ENCODE results near the gene LIPI.
"Not testable (repeated sequence)": the region's sequence is repeated elsewhere in the genome, so short reads cannot be mapped to it uniquely, and the experiment has no call there.

LIPI gene

DNA sequence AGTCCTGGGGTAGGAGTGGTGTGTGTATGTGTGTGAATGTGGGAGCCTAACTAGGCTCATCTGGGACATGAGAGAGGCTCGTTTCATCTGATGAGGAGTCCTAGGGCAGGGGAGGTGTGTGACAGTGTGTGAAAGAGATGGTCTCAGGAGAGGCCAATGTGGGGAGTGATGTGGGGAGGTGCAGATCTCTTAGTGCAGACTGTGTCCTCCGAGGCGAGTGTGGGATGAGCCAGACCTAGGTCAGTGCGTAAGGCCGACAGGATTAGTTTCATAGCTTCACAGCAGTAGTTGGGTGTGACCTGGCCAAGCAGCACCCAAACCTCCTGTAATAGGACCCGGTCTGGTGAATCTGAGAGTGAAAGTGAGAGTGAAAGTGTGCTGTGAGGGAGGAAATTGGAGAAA lies 94.7 kb downstream of the LIPI start:
- no peak for DNase-seq

GRCh38 chr21:14115646-14116045 lies 95.1 kb downstream of the LIPI start:
- DNase-seq: no peak

- no peak for DNase-seq
Measured at GRCh38 chr21:14114251-14114650, 96.5 kb downstream of the LIPI start.

- not testable (repeated sequence) for DNase-seq
Measured at GRCh38 chr21:14104564-14104963, 106.2 kb downstream of the LIPI start.

DNA sequence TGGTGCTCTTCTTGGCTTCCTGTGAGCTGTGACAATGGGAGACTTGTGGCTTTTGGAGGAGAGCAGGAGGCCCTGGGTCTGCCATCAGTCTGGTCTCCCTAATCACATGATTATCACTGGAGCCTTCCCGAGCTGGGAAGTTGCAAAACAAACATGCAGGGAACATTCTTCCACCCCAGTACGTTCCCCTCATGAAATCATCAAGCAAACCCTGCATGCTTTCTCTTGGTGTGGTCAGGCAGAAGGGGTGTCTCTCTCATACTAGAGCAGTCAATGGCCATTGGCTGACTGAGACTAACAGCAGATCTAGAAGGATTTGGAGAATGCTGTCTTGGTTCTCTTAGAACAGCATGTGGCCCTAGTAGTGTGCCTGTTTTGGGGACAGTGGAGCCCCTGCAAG lies 111.2 kb downstream of the LIPI start:
- DNase-seq: no peak

GRCh38 chr21:14097881-14098499 lies 112.8 kb downstream of the LIPI start:
- no peak for DNase-seq

DNA sequence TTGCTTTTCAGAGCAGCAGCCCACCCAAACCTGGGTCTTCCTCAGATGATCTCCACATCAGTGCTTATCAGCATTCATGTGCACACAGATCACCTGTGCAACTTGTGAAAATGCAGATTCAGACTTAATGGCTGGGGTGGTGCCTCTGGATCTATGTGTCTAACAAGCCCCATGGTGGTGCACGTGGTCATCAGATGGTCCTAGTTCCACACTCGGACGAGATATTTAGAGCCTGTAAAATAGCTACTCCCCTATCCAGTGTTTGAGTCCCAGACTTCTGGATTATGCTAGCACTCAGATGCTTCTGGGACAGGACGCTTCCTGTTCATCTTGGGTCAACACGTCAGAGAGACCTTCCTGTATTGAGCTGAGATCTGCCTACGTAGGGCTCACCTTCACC lies 114.2 kb downstream of the LIPI start:
- DNase-seq: no peak

DNA sequence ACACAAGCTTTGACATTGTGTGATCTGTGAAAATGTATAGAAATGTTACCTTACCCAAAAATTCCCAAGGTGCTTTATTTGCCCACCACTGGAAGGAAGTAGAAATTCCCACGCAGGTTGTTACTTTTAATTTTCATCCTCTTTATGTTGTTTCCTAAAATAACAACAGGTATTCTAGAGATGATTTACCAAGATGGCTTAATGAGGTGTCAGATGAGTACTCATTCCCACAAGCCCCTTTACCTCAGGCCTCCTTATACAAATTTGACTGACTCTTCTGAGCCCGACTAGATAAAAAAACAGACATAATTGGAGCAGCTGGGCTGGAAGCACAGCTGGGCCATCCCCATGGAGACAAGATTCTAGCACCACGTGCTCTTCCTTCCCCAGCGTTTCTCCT lies 114.6 kb downstream of the LIPI start:
- DNase-seq: no peak

- DNase-seq: no peak
Measured at GRCh38 chr21:14095056-14095455, 115.7 kb downstream of the LIPI start.

DNA sequence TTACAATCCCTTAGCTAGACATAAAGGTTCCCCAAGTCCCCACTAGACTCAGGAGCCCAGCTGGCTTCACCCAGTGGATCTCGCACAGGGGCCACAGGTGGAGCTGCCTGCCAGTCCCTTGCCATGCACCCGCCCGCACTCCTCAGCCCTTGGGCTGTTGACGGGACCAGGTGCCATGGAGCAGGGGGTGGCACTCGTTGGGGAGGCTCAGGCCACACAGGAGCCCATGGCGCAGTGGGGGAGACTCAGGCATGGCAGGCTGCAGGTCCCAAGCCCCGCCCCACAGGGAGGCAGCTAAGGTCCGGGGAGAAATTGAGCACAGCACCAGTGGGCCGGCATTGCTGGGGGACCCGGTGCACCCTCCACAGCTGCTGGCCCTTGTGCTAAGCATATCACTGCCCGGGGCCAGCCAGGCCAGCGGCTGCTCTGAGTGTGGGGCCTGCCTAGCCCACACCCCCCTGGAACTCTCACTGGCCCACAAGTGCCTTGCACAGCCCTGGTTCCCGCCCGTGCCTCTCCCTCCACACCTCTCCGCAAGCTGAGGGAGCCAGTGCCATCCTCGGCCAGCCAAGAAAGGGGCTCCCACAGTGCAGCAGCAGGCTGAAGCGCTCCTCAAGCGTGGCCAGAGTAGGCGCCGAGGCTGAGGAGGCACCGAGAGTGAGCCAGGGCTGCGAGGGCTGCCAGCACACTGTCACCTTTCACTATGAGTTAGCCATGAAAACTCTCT lies 117.8 kb downstream of the LIPI start:
- no peak for DNase-seq

GRCh38 chr21:14090184-14090583 lies 120.6 kb downstream of the LIPI start:
- DNase-seq: peak; percentile 11

DNA sequence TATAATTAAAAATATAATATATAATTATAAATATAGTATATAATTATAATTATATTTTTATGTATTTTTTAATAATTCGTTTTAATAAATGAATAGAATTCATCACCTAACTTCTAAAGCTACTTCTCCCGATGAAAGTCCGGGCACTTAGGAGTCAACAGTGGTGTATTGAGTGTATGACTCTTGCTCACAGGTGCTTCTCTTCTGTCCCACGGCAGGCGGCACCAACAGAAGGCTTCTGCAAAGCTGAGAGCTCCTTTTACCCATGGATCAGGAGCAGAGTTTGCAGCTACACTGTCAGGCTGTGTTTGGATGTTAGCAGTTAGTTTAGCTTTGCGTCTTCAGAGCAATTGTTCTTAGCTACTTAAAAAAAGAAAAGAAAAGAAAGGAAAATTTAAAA lies 122.4 kb downstream of the LIPI start:
- no peak for DNase-seq

GRCh38 chr21:14086553-14086952 lies 124.2 kb downstream of the LIPI start:
- no peak for DNase-seq

- DNase-seq: no peak
Measured at GRCh38 chr21:14084701-14085100, 126.1 kb downstream of the LIPI start.

GRCh38 chr21:14084068-14084501 lies 126.7 kb downstream of the LIPI start:
- no peak for DNase-seq

- DNase-seq: no peak
Measured at GRCh38 chr21:14080764-14081096, 130.0 kb downstream of the LIPI start.

GRCh38 chr21:14080040-14080763 lies 130.6 kb downstream of the LIPI start:
- DNase-seq: no peak

GRCh38 chr21:14078746-14079375 lies 131.9 kb downstream of the LIPI start:
- no peak for DNase-seq

DNA sequence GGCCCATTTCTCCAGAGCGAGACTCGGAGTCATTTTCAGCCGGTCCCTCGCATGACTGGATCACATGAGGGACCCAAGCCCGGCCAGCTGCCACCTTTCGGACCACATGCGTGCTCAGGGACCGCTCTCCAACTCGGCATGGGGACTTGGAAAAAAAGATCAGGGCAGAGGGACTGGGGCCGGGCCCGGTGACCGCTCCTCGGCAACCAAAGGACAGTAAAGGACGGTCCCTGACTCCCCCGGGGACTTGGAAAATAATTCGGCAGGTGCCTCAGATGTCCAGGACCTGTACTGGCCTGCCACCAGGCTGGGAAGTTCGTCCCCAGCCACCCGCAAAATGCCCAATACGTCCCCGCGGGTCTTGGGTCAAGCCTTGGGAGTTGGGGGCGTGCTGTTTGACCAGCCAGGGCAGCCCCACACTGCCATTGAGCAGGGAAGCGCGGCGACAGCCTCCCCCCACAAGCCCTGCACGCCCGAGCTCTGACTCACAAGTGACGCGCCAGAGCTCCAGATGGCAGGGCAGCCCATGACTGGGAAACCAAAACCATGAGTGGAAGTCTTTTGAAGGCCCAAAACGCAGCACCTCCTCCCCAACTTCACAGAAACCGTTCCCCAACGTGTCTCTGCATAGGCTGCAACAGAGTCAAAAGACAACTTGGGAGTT lies 134.5 kb downstream of the LIPI start:
- DNase-seq: no peak

DNA sequence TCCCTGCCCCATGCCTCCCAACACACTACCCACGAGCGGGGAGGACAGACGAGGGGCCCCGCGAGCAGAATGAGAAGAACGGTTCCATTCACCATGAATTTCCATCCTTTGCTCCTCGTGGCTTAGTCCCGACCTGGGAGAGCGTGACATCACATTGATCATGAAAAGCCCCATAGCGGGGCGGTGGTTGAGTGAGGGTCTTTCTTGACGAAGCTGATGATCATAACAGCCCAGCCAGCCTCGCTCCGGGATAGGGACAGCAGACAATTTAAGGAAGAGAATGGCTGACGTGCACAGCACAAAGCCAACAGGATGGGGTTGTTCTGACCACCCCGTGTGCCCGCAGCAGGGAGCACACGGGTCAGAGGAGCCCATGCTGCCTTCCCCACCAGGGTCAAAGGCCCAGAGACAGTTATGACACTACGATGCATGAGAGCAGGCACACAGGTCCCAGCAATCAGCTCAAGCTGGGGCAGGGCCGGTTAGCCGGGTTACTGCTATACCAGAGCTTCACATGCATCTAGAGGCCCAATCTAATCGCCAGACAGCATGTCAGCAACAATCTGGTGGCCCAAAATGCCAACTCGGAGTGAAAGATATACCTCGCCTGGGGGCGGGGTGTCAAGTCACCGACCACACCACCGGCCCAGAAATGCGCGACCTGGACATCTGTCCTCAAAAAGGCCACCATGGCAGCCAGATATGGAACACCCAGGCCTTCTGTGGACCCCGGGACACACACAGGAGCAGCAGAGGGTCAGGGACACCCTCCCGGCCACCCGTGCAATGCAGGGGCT lies 135.2 kb downstream of the LIPI start:
- no peak for DNase-seq

DNA sequence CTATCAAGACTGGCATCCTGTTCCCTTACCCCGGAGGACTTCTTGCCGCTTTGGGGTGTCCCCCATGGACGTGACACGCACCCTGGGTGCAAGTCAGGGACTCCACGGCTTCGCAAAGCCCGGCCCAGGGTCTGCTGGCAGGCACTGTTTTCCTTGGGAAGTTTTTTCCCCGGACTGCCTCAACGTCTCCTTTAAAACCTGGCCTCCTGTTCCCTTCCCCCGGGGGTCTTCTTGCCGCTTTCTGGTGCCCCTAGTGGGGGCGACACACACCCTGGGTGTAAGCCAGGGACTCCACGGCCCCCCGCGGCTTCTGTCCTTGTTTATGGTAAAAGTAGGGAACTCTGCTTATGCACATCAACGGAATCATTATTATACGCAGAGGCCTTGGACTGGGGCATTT lies 136.6 kb downstream of the LIPI start:
- DNase-seq: no peak

GRCh38 chr21:14073615-14074014 lies 137.1 kb downstream of the LIPI start:
- no peak for DNase-seq

Measured in fibroblast of skin of scalp (primary cell).